Kidney (tissue), 14 donors: Measurements from ENCODE around the gene FBXO42. TPM values are rescaled to one million over a fixed set of nuclear protein-coding genes. Genes with fewer than 3 reads are reported as not detected.

Experiments
- DNase-seq, 5 donors: peaks; one replicate each; pipeline ENCODE4 v3.0.0-alpha.2; 2013 to 2020
- FAIRE-seq: peaks from 2 replicates; lab custom pipeline; 2012; peaks lifted over from hg19 to GRCh38; lab: Jason Lieb, UNC
- H3K27ac ChIP-seq, 2 donors: one replicate each; pipeline ENCODE4 v1.7.0; 2013; ENCODE audit warnings: low read depth in 2 of 2, low read length in 2 of 2, inconsistent platforms in 1 of 2
- H3K27me3 ChIP-seq: one replicate; pipeline ENCODE4 v1.7.1; 2013; ENCODE audit warnings: low read length, inconsistent platforms; ENCODE audit not compliant: control insufficient read depth, insufficient read depth
- H3K36me3 ChIP-seq, 3 donors: one replicate each; pipeline versions ENCODE4 v1.7.0 to v1.7.1; 2013; ENCODE audit warnings: low read length in 3 of 3, control low read depth in 1 of 3, inconsistent platforms in 1 of 3; ENCODE audit not compliant: insufficient read depth in 3 of 3, control insufficient read depth in 2 of 3
- H3K4me1 ChIP-seq, 3 donors: one replicate each; pipeline versions ENCODE4 v1.7.0 to v1.7.1; 2013; ENCODE audit warnings: low read length in 3 of 3, inconsistent platforms in 1 of 3, low read depth in 1 of 3; ENCODE audit not compliant: control insufficient read depth in 2 of 3, insufficient read depth in 2 of 3
- H3K4me3 ChIP-seq, 3 donors: one replicate each; pipeline versions ENCODE4 v1.7.0 to v1.8.1; 2013; ENCODE audit warnings: low read length in 3 of 3, control low read depth in 1 of 3, inconsistent platforms in 1 of 3
- H3K9ac ChIP-seq, 3 donors: one replicate each; pipeline versions ENCODE4 v1.7.0 to v1.7.1; 2013; ENCODE audit warnings: low read length in 3 of 3, control low read depth in 1 of 3, inconsistent platforms in 1 of 3
- H3K9me3 ChIP-seq, 3 donors: one replicate each; pipeline versions ENCODE4 v1.7.0 to v1.7.1; 2013; ENCODE audit warnings: low read length in 3 of 3, control low read depth in 1 of 3, inconsistent platforms in 1 of 3; ENCODE audit not compliant: control insufficient read depth in 2 of 3, insufficient read depth in 1 of 3
- CTCF ChIP-seq: IDR thresholded peaks from 3 replicates; pipeline ENCODE4 v1.5.1; 2012; ENCODE audit warnings: mild to moderate bottlenecking, moderate library complexity, borderline replicate concordance; ENCODE audit not compliant: insufficient read depth; ENCODE audit errors: extremely low read depth
- intact Hi-C: fragments of 100-400 bp; cut with DNase I; formaldehyde crosslinking; loops from one replicate; pipeline ENCODE4 v1.11.1; 2022
- polyA plus RNA-seq: library from polyadenylated mRNA; stranded (reverse); fragments of 350-450 nt; fragmentation: Illumina TruSeq; extraction: RNeasy Lipid Tissue Mini Kit (QIAGEN cat#74804); gene quantifications from one replicate; pipeline ENCODE4 v1.2.3, GENCODE V29; 2014; ENCODE audit warnings: low read depth, low replicate concordance; ENCODE audit not compliant: insufficient read depth
- total RNA-seq: library from RNA; stranded (reverse); fragmentation: NEBNext Ultra II Directional; extraction: Animal tissue kit (Norgen Biotek cat#: 25700); gene quantifications from one replicate; pipeline ENCODE4 v1.2.1, GENCODE V29; 2021
- donor health status: control.
- donor health status: control.
- donor health status: control.
- donor health status: control.
- donor health status: control.
- donor health status: DM: yes; HTN: yes; CAD: no.
- donor health status: Normal renal cell carcinoma (clear cell type).

FBXO42 gene
- total and polyA plus RNA-seq, 2 donors from 2014 or later: 14.1 to 22.1 TPM

- DNase-seq (no peak), FAIRE-seq (no peak)
- H3K27me3 ChIP-seq: no peaks in the 10 kb centered on the region
- H3K27ac ChIP-seq: no peak overlapping the region
- no peak for TF ChIP-seq CTCF
- H3K9ac ChIP-seq: no peak overlapping the region
- H3K4me3 ChIP-seq: no peak overlapping the region
- H3K36me3 ChIP-seq: peaks cover 0 to 41% (median 29%) of the 10 kb centered on the region in 3 donors
- H3K9me3 ChIP-seq: no peaks in the 10 kb centered on the region
- H3K4me1 ChIP-seq: peaks cover 0 to 10% (median 8%) of the 10 kb centered on the region in 3 donors
- intact Hi-C loops: no loop called here
These were observed 99.4 kb downstream of the FBXO42 start for GRCh38 chr1:16252912-16253311.

- FAIRE-seq (no peak), DNase-seq (no peak)
- no peaks in the 10 kb centered on the region for H3K9me3 ChIP-seq
- intact Hi-C loops: no loop called here
- H3K27me3 ChIP-seq: no peaks in the 10 kb centered on the region
- no peak for TF ChIP-seq CTCF
- H3K36me3 ChIP-seq: peaks cover 0 to 40% (median 27%) of the 10 kb centered on the region in 3 donors
- H3K9ac ChIP-seq: no peak overlapping the region
- peaks cover 0 to 13% (median 8%) of the 10 kb centered on the region in 3 donors for H3K4me1 ChIP-seq
- H3K4me3 ChIP-seq: no peak overlapping the region
- no peak overlapping the region for H3K27ac ChIP-seq
These were observed 100.9 kb downstream of the FBXO42 start for GRCh38 chr1:16251381-16251780.

- Histone ChIP-seq H3K27me3 (no peaks in the 10 kb centered on the region), H3K36me3 (peaks cover 0 to 33% (median 22%) of the 10 kb centered on the region in 3 donors), H3K4me1 (peaks cover 0 to 13% (median 8%) of the 10 kb centered on the region in 3 donors), H3K9ac (no peak overlapping the region), H3K4me3 (no peak overlapping the region), H3K27ac (no peak overlapping the region), H3K9me3 (no peaks in the 10 kb centered on the region)
- DNase-seq: no peak
- no peak for FAIRE-seq
- TF ChIP-seq CTCF: no peak
- intact Hi-C loops: no loop called here
These were observed 101.6 kb downstream of the FBXO42 start for GRCh38 chr1:16250524-16251251.
